Endothelial cell (in vitro differentiated cells): ENCODE measurements around the gene RPS21. TPM values are rescaled to one million over a fixed set of nuclear protein-coding genes. Genes with fewer than 3 reads are reported as not detected.

ENCODE experiments used
- DNase-seq: peaks from one replicate; pipeline ENCODE4 v3.0.0; 2021; ENCODE audit warnings: low spot score
- H3K27ac Mint-ChIP-seq: one replicate; pipeline ENCODE4 v1.8.0; 2021; ENCODE audit warnings: mixed read lengths, inconsistent platforms; ENCODE audit not compliant: unreplicated experiment
- H3K27me3 Mint-ChIP-seq: one replicate; pipeline ENCODE4 v1.8.0; 2021; ENCODE audit warnings: mild to moderate bottlenecking, moderate library complexity, mixed read lengths, inconsistent platforms; ENCODE audit not compliant: unreplicated experiment
- H3K36me3 Mint-ChIP-seq: one replicate; pipeline ENCODE4 v1.8.0; 2021; ENCODE audit warnings: mild to moderate bottlenecking, low read depth, mixed read lengths, inconsistent platforms; ENCODE audit not compliant: unreplicated experiment
- H3K4me1 Mint-ChIP-seq: one replicate; pipeline ENCODE4 v1.8.0; 2021; ENCODE audit warnings: mild to moderate bottlenecking, mixed read lengths, inconsistent platforms; ENCODE audit not compliant: unreplicated experiment
- H3K4me3 Mint-ChIP-seq: one replicate; pipeline ENCODE4 v1.8.0; 2021; ENCODE audit warnings: mild to moderate bottlenecking, mixed read lengths, inconsistent platforms; ENCODE audit not compliant: unreplicated experiment
- H3K9me3 Mint-ChIP-seq: one replicate; pipeline ENCODE4 v1.8.0; 2021; ENCODE audit warnings: mixed read lengths, inconsistent platforms; ENCODE audit not compliant: unreplicated experiment
- total RNA-seq: library from RNA; stranded (reverse); fragmentation: NEBNext Ultra II Directional; extraction: Animal tissue kit (Norgen Biotek cat#: 25700); gene quantifications from one replicate; pipeline ENCODE4 v1.2.1, GENCODE V29; 2021; ENCODE audit not compliant: unreplicated experiment
- TF ChIP-seq, protein P1 (sequence below): fragments of 200-600 bp; sonication (generic); IDR thresholded peaks from one replicate; pipeline ENCODE4 v1.5.0; 2021; ENCODE audit warnings: antibody characterized with exemption; ENCODE audit not compliant: unreplicated experiment

Gene RPS21
- total RNA-seq, 1 donor from 2014 or later: 1,710 TPM

GRCh38 chr20:62400021-62400420 is 13.1 kb downstream of the RPS21 start:
- H3K4me3 Mint-ChIP-seq: no peak overlapping the region
- no peaks in the 10 kb centered on the region for H3K9me3 Mint-ChIP-seq
- H3K36me3 Mint-ChIP-seq: peaks cover 4% of the 10 kb centered on the region
- peaks cover 6% of the 10 kb centered on the region for H3K27me3 Mint-ChIP-seq
- H3K27ac Mint-ChIP-seq: no peak overlapping the region
- DNase-seq: no peak
- H3K4me1 Mint-ChIP-seq: no peaks in the 10 kb centered on the region
- TF ChIP-seq, protein P1, sequence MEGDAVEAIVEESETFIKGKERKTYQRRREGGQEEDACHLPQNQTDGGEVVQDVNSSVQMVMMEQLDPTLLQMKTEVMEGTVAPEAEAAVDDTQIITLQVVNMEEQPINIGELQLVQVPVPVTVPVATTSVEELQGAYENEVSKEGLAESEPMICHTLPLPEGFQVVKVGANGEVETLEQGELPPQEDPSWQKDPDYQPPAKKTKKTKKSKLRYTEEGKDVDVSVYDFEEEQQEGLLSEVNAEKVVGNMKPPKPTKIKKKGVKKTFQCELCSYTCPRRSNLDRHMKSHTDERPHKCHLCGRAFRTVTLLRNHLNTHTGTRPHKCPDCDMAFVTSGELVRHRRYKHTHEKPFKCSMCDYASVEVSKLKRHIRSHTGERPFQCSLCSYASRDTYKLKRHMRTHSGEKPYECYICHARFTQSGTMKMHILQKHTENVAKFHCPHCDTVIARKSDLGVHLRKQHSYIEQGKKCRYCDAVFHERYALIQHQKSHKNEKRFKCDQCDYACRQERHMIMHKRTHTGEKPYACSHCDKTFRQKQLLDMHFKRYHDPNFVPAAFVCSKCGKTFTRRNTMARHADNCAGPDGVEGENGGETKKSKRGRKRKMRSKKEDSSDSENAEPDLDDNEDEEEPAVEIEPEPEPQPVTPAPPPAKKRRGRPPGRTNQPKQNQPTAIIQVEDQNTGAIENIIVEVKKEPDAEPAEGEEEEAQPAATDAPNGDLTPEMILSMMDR: no peak

DNA sequence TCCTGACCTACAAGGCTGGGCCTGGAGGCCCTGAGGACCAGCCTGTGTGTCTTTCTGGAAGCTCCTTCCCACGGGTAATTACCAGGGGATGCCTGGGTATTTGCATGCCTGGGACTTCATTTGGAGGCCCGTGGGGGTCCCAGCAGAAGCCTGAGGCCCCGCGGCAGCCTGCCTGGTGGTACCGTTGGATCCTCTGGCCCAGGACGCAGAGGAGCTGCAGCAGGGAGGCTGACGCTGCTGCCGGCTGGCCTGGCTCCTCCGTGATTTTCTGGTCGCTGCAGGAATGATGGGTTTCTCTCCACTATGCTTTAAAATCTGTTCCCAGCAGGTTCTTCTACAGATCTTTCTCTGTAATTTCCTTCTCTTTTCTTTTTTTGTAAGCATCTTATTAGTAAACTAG is 13.6 kb downstream of the RPS21 start:
- peaks cover 4% of the 10 kb centered on the region for H3K4me1 Mint-ChIP-seq
- TF ChIP-seq, protein P1: no peak
- peaks cover 9% of the 10 kb centered on the region for H3K27me3 Mint-ChIP-seq
- peaks cover 4% of the 10 kb centered on the region for H3K36me3 Mint-ChIP-seq
- H3K4me3 Mint-ChIP-seq: no peak overlapping the region
- no peaks in the 10 kb centered on the region for H3K9me3 Mint-ChIP-seq
- no peak overlapping the region for H3K27ac Mint-ChIP-seq
- no peak for DNase-seq

DNA sequence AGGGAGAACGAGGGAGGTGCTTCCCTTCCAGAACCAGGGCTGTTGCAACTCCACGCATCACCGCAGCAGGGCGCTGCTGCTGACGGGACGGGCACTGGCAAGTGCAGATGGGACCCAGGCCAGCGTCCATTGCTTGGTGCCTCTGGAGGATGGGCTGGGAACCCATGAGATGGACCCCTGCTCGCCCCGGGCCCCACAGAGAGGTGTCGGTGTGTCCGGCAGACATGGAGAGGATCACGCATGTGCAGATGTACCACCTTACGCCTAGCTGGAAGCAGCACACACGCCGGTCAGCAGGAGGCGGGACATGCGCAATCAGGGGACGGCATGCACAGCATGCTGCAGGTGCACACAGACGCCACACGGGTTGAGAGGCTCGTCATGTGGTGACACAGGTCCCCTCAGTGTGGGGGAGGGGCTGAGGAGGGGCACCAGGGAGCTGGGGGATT is 14.5 kb downstream of the RPS21 start:
- TF ChIP-seq, protein P1: peak; percentile 39
- peaks cover 6% of the 10 kb centered on the region for H3K4me1 Mint-ChIP-seq
- H3K27me3 Mint-ChIP-seq: peaks cover 9% of the 10 kb centered on the region
- H3K36me3 Mint-ChIP-seq: peaks cover 4% of the 10 kb centered on the region
- no peak overlapping the region for H3K27ac Mint-ChIP-seq
- no peaks in the 10 kb centered on the region for H3K9me3 Mint-ChIP-seq
- peak; percentile 58 for DNase-seq
- no peak overlapping the region for H3K4me3 Mint-ChIP-seq

- Mint-ChIP-seq H3K4me3 (no peak overlapping the region), H3K4me1 (peaks cover 6% of the 10 kb centered on the region), H3K27ac (no peak overlapping the region), H3K36me3 (peaks cover 4% of the 10 kb centered on the region), H3K27me3 (peaks cover 5% of the 10 kb centered on the region), H3K9me3 (no peaks in the 10 kb centered on the region)
- no peak for DNase-seq
- TF ChIP-seq, protein P1: no peak
These were observed 15.7 kb downstream of the RPS21 start for GRCh38 chr20:62402456-62403150.

DNA sequence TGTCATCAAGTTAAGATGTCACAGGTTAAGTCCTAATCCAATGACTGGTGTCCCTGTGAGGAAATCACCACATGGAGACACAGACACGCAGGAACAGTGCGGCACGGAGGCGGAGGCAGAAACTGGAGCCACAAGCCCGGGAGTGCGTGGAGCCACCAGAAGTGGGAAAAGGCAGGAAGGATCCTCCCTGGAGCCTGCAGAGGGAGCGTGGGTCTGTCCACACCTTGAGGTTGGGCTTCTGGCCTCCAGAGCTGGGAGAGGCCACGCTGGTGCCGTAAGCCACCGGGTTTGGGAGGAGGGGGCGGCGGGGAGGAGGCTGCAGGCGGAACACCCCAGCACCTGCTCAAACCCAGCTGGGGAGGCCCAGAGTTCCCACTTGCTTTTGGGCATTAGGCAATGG is 16.4 kb downstream of the RPS21 start:
- Mint-ChIP-seq H3K36me3 (no peaks in the 10 kb centered on the region), H3K27ac (no peak overlapping the region), H3K4me1 (peaks cover 6% of the 10 kb centered on the region), H3K4me3 (peak overlapping the region; percentile 42), H3K9me3 (no peaks in the 10 kb centered on the region), H3K27me3 (peaks cover 5% of the 10 kb centered on the region)
- TF ChIP-seq, protein P1: no peak
- DNase-seq: no peak
